Measurements from ENCODE around the gene SPINK2.

GRCh38 chr4:56773346-56773745 is 48.2 kb downstream of the SPINK2 start:
- TF ChIP-seq EZH2 (IDR thresholded peaks at IDR 0.05; ENCODE audit: borderline replicate concordance, low read depth, low read length, severe bottlenecking) (no peak), POLR2AphosphoS5 (IDR thresholded peaks at IDR 0.05; ENCODE audit: insufficient read depth, low read depth, low read length) (no peak), POLR2A (IDR thresholded peaks at IDR 0.05; ENCODE audit: low read depth, low read length) (no peak), MYC (IDR thresholded peaks at IDR 0.05; ENCODE audit: low read depth, low read length) (no peak), FOS (IDR thresholded peaks at IDR 0.05; ENCODE audit: borderline replicate concordance, insufficient read depth, low read length) (no peak), JUN (IDR thresholded peaks at IDR 0.05; ENCODE audit: borderline replicate concordance, insufficient read depth, insufficient read length, low read depth) (no peak), GATA2 (IDR thresholded peaks at IDR 0.05; ENCODE audit: insufficient read depth, insufficient read length, low read depth, low read length) (no peak)
- TF ChIP-seq, protein P1, sequence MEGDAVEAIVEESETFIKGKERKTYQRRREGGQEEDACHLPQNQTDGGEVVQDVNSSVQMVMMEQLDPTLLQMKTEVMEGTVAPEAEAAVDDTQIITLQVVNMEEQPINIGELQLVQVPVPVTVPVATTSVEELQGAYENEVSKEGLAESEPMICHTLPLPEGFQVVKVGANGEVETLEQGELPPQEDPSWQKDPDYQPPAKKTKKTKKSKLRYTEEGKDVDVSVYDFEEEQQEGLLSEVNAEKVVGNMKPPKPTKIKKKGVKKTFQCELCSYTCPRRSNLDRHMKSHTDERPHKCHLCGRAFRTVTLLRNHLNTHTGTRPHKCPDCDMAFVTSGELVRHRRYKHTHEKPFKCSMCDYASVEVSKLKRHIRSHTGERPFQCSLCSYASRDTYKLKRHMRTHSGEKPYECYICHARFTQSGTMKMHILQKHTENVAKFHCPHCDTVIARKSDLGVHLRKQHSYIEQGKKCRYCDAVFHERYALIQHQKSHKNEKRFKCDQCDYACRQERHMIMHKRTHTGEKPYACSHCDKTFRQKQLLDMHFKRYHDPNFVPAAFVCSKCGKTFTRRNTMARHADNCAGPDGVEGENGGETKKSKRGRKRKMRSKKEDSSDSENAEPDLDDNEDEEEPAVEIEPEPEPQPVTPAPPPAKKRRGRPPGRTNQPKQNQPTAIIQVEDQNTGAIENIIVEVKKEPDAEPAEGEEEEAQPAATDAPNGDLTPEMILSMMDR (IDR thresholded peaks at IDR 0.05; ENCODE audit: extremely low read depth in 1 of 2, insufficient read depth in 1 of 2, low read depth in 1 of 2, low read length in 2 of 2) = no peak
- TF ChIP-seq, protein P2, sequence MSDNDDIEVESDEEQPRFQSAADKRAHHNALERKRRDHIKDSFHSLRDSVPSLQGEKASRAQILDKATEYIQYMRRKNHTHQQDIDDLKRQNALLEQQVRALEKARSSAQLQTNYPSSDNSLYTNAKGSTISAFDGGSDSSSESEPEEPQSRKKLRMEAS (IDR thresholded peaks at IDR 0.05; ENCODE audit: insufficient read depth, insufficient read length) = no peak

All from endothelial cell of umbilical vein (primary cell).